Ovary (tissue), 9 donors: ENCODE measurements around the gene GALNT10. TPM values are rescaled to one million over a fixed set of nuclear protein-coding genes. Genes with fewer than 3 reads are reported as not detected.

ENCODE experiments used
- DNase-seq, 5 donors: peaks; one replicate each; pipeline ENCODE4 v3.0.0-alpha.2; 2019 to 2020
- H3K27ac ChIP-seq, 2 donors: fragments of 200-600 bp; one replicate each; pipeline versions ENCODE4 v1.5.1 to v1.8.0; 2019 to 2022
- H3K27me3 ChIP-seq: fragments of 200-600 bp; one replicate; pipeline ENCODE4 v1.8.0; 2022
- H3K36me3 ChIP-seq: fragments of 200-600 bp; sonication (generic); one replicate; pipeline ENCODE4 v1.5.1; 2019
- H3K4me1 ChIP-seq: one replicate; pipeline ENCODE4 v1.8.1; 2013; ENCODE audit warnings: mild to moderate bottlenecking, moderate library complexity; ENCODE audit not compliant: insufficient read depth
- H3K4me3 ChIP-seq: fragments of 200-600 bp; sonication (generic); one replicate; pipeline ENCODE4 v1.5.1; 2017
- H3K9me3 ChIP-seq, 2 donors: fragments of 200-600 bp in 1 of 2; sonication (generic) in 1 of 2; one replicate each; pipeline versions ENCODE4 v1.5.1 to v1.8.1; 2013 to 2019; ENCODE audit warnings: mild to moderate bottlenecking in 1 of 2, moderate library complexity in 1 of 2
- EP300 ChIP-seq: sonication (generic); formaldehyde crosslinking; IDR thresholded peaks from one replicate; pipeline ENCODE4 v1.6.1; 2017; ENCODE audit warnings: antibody characterized with exemption
- POLR2A ChIP-seq: fragments of 450-650 bp; IDR thresholded peaks from one replicate; pipeline ENCODE4 v1.6.1; 2017; ENCODE audit warnings: antibody characterized with exemption, mild to moderate bottlenecking, moderate library complexity
- WGBS, 3 donors: extraction: QIAGEN DNeasy Blood & Tissue Kit in 1 of 3; methylation state at CpG; one replicate each; pipeline versions ENCODE4 v1.1.5 to v1.1.7; 2013 to 2017; 5-methylcytosine and 5-hydroxymethylcytosine counted together
- intact Hi-C, 4 donors: fragments of 100-400 bp; cut with DNase I; formaldehyde crosslinking; loops; one replicate each; pipeline versions ENCODE4 v1.11.0 to v1.15.1; 2022 to 2023
- polyA plus RNA-seq, 2 donors: library from polyadenylated mRNA; stranded (reverse); fragments of 200-250 nt in 1 of 2; fragments of 350-450 nt in 1 of 2; fragmentation: Illumina TruSeq in 1 of 2; extraction: RNeasy Lipid Tissue Mini Kit (QIAGEN cat#74804) in 1 of 2; gene quantifications; one replicate each; pipeline ENCODE4 v1.2.3, GENCODE V29; 2013 to 2014
- total RNA-seq, 7 donors: library from RNA; depleted of rRNA in 2 of 7; stranded (reverse); fragments of >200 nt in 2 of 7; fragmentation: NEBNext Ultra II Directional in 3 of 7; extraction: Animal tissue kit (Norgen Biotek cat#: 25700) in 3 of 7; gene quantifications; one replicate each; pipeline versions ENCODE4 v1.1.0 to v1.2.4, GENCODE V29; 2016 to 2023
- TF ChIP-seq, protein P1 (sequence below), 3 donors: fragments of 450-650 bp in 2 of 3; fragments of 200-600 bp in 1 of 3; IDR thresholded peaks; one replicate each; pipeline versions ENCODE4 v1.5.1 to v1.8.0; 2016 to 2022; ENCODE audit warnings: antibody characterized with exemption in 3 of 3, mild to moderate bottlenecking in 1 of 3
- donor health status: DM: no; HTN: no; CAD: no; lungs with moderate emphysema.
- donor health status: DM: no; HTN: no; CAD: no.
- donor health status: Bipolar disorder and iron deficiency.
- donor health status: DM: yes; HTN: yes; CAD: no.
- donor health status: DM: no; HTN: no; CAD: no.
- donor health status: DM: yes; HTN: yes; CAD: no.

The GALNT10 gene
- total and polyA plus RNA-seq, 9 donors = 34.5 to 206 (median 88.7) TPM

- intact Hi-C loops = no loop called here
- peaks cover 4% of the 10 kb centered on the region for H3K4me1 ChIP-seq
- no peaks in the 10 kb centered on the region for H3K9me3 ChIP-seq
- 83 to 87% (median 86%) methylated on average over 4 of the region's 4 CpGs for WGBS, 3 donors
- H3K27me3 ChIP-seq = no peaks in the 10 kb centered on the region
- no peak overlapping the region for H3K4me3 ChIP-seq
- no peak for DNase-seq
- TF ChIP-seq POLR2A (no peak), EP300 (no peak)
- TF ChIP-seq, protein P1, sequence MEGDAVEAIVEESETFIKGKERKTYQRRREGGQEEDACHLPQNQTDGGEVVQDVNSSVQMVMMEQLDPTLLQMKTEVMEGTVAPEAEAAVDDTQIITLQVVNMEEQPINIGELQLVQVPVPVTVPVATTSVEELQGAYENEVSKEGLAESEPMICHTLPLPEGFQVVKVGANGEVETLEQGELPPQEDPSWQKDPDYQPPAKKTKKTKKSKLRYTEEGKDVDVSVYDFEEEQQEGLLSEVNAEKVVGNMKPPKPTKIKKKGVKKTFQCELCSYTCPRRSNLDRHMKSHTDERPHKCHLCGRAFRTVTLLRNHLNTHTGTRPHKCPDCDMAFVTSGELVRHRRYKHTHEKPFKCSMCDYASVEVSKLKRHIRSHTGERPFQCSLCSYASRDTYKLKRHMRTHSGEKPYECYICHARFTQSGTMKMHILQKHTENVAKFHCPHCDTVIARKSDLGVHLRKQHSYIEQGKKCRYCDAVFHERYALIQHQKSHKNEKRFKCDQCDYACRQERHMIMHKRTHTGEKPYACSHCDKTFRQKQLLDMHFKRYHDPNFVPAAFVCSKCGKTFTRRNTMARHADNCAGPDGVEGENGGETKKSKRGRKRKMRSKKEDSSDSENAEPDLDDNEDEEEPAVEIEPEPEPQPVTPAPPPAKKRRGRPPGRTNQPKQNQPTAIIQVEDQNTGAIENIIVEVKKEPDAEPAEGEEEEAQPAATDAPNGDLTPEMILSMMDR (IDR thresholded peaks at IDR 0.05) = no peak
- no peaks in the 10 kb centered on the region for H3K36me3 ChIP-seq
- H3K27ac ChIP-seq = no peak overlapping the region
These were observed 187.4 kb downstream of the GALNT10 start for GRCh38 chr5:154377754-154378533.

- H3K9me3 ChIP-seq = no peaks in the 10 kb centered on the region
- H3K4me3 ChIP-seq = no peak overlapping the region
- peaks cover 6% of the 10 kb centered on the region for H3K4me1 ChIP-seq
- no peaks in the 10 kb centered on the region for H3K36me3 ChIP-seq
- intact Hi-C loops = no loop called here
- TF ChIP-seq EP300 (no peak), POLR2A (no peak)
- H3K27me3 ChIP-seq = no peaks in the 10 kb centered on the region
- no peak for DNase-seq
- no peak overlapping the region for H3K27ac ChIP-seq
- WGBS, 3 donors = 91 to 96% (median 95%) methylated on average over 12 of the region's 12 CpGs
These were observed 189.7 kb downstream of the GALNT10 start for GRCh38 chr5:154380263-154380662.

DNA sequence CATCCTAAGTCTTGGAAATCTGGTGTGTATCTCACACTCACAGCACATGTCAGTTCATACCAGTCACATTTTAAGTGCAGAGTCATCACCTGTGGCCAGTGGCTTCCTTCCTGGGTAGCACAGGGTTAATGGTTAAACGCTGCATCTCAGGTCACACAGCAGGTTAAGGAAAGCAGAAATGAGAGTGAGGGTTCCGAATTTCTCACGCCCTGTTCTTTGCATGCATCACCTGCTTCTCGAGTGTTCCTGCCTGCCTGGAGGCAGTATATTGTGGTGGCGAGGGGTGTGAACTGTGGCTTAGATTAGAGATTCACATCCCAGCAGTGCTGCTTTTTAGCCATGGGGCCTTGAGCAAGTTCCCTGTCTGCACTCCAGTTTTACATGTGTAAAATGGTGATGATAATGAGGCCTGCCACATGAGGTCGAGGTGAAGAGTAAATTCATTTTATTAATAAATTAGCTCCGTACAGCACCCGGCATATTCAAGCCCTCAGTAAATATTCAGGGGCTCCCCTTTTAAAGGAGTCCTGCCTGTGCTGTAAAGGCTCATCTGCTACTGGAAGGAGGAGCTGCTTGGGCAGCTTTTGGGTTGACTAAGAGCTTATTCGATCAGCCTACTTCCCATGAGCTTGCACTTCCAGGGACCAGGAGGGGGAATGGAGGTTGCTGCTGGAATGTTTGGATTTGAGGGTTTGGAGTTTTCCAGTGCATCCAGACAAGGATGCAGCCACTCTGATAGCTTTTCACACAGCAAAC, 194.1 kb downstream of the GALNT10 start:
- Histone ChIP-seq H3K27me3 (no peaks in the 10 kb centered on the region), H3K4me1 (peaks cover 9% of the 10 kb centered on the region), H3K27ac (peak overlapping the region in 1 of 2 donors; percentile 31), H3K4me3 (no peak overlapping the region), H3K36me3 (no peaks in the 10 kb centered on the region), H3K9me3 (no peaks in the 10 kb centered on the region)
- 44 to 46% (median 45%) methylated on average over 9 of the region's 9 CpGs for WGBS, 3 donors
- TF ChIP-seq, protein P1 (IDR thresholded peaks at IDR 0.05) = no peak
- TF ChIP-seq EP300 = no peak
- no peak for TF ChIP-seq POLR2A
- DNase-seq = no peak
- intact Hi-C loops = no loop called here

- Histone ChIP-seq H3K4me1 (peaks cover 9% of the 10 kb centered on the region), H3K9me3 (no peaks in the 10 kb centered on the region), H3K27me3 (no peaks in the 10 kb centered on the region), H3K36me3 (no peaks in the 10 kb centered on the region), H3K4me3 (no peak overlapping the region), H3K27ac (peak overlapping the region in 1 of 2 donors; percentile 31)
- 42 to 54% (median 53%) methylated on average over 8 of the region's 8 CpGs for WGBS, 3 donors
- TF ChIP-seq EP300 (no peak), POLR2A (no peak)
- TF ChIP-seq, protein P1 (IDR thresholded peaks at IDR 0.05) = no peak
- no peak for DNase-seq
- intact Hi-C loops = no loop called here
These were observed 194.6 kb downstream of the GALNT10 start for GRCh38 chr5:154385236-154385512.
